Measurements from ENCODE around the gene GRIA1.

DNA sequence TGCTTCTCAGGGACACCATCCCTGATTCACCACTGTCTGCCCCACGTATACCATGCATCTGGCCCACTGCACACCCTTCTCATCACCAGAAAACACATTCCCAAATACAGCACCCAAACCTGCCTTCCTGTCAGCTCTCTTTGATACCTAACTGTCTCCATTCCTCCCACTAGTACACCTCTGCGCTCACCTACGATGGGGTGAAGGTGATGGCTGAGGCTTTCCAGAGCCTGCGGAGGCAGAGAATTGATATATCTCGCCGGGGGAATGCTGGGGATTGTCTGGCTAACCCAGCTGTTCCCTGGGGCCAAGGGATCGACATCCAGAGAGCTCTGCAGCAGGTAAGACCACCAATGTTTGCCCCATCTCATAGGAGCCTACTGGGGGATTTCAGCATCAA, 186.4 kb downstream of the GRIA1 start:
- TF ChIP-seq, protein P1, sequence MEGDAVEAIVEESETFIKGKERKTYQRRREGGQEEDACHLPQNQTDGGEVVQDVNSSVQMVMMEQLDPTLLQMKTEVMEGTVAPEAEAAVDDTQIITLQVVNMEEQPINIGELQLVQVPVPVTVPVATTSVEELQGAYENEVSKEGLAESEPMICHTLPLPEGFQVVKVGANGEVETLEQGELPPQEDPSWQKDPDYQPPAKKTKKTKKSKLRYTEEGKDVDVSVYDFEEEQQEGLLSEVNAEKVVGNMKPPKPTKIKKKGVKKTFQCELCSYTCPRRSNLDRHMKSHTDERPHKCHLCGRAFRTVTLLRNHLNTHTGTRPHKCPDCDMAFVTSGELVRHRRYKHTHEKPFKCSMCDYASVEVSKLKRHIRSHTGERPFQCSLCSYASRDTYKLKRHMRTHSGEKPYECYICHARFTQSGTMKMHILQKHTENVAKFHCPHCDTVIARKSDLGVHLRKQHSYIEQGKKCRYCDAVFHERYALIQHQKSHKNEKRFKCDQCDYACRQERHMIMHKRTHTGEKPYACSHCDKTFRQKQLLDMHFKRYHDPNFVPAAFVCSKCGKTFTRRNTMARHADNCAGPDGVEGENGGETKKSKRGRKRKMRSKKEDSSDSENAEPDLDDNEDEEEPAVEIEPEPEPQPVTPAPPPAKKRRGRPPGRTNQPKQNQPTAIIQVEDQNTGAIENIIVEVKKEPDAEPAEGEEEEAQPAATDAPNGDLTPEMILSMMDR (IDR thresholded peaks at IDR 0.05): no peak
- TF ChIP-seq, protein P2, sequence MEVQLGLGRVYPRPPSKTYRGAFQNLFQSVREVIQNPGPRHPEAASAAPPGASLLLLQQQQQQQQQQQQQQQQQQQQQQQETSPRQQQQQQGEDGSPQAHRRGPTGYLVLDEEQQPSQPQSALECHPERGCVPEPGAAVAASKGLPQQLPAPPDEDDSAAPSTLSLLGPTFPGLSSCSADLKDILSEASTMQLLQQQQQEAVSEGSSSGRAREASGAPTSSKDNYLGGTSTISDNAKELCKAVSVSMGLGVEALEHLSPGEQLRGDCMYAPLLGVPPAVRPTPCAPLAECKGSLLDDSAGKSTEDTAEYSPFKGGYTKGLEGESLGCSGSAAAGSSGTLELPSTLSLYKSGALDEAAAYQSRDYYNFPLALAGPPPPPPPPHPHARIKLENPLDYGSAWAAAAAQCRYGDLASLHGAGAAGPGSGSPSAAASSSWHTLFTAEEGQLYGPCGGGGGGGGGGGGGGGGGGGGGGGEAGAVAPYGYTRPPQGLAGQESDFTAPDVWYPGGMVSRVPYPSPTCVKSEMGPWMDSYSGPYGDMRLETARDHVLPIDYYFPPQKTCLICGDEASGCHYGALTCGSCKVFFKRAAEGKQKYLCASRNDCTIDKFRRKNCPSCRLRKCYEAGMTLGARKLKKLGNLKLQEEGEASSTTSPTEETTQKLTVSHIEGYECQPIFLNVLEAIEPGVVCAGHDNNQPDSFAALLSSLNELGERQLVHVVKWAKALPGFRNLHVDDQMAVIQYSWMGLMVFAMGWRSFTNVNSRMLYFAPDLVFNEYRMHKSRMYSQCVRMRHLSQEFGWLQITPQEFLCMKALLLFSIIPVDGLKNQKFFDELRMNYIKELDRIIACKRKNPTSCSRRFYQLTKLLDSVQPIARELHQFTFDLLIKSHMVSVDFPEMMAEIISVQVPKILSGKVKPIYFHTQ (CRISPR knock-in tag; IDR thresholded peaks at IDR 0.05): no peak
- no peak for TF ChIP-seq EMX1 (CRISPR knock-in tag; IDR thresholded peaks at IDR 0.05)
- TF ChIP-seq, protein P3, sequence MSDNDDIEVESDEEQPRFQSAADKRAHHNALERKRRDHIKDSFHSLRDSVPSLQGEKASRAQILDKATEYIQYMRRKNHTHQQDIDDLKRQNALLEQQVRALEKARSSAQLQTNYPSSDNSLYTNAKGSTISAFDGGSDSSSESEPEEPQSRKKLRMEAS (CRISPR knock-in tag; IDR thresholded peaks at IDR 0.05): no peak

Measured in WTC11 (cell line).